ENCODE results near the gene LEAP2.

GRCh38 chr5:132873119-132873929 lies at the start of gene LEAP2:
- TF ChIP-seq CTCF (IDR thresholded peaks at IDR 0.05) (no peak), EZH2 (IDR thresholded peaks at IDR 0.05) (no peak), EZH2phosphoT487 (IDR thresholded peaks at IDR 0.05) (no peak)
